IPS-18c (cell line): Measurements from ENCODE around the gene PGLYRP2.

ENCODE experiments used
- H3K4me3 ChIP-seq: 2 replicates; pipeline ENCODE4 v1.7.0; 2013; ENCODE audit warnings: low read depth, mild to moderate bottlenecking, low read length, moderate library complexity; ENCODE audit not compliant: insufficient read depth
- H3K9me3 ChIP-seq: one replicate; pipeline ENCODE4 v1.6.1; 2013; ENCODE audit warnings: mild to moderate bottlenecking, low read length, moderate library complexity; ENCODE audit not compliant: control insufficient read depth, insufficient read depth

PGLYRP2 gene

GRCh38 chr19:15464394-15465385 lies 14.6 kb downstream of the PGLYRP2 start, which contains the start of gene RASAL3:
Gene RASAL3, minus strand, starts transcription at chr19:15464544. Its CDS starts 186 bp downstream, at chr19:15464358.
- no peak within 1 kb of the TSS for H3K4me3 ChIP-seq
- H3K9me3 ChIP-seq: no peaks in the 10 kb centered on the region

- Histone ChIP-seq H3K4me3 (no peak overlapping the region), H3K9me3 (no peaks in the 10 kb centered on the region)
Observed at GRCh38 chr19:15463861-15464371, 15.4 kb downstream of the PGLYRP2 start.

GRCh38 chr19:15461694-15462093 lies 17.6 kb downstream of the PGLYRP2 start:
- Histone ChIP-seq H3K4me3 (no peak overlapping the region), H3K9me3 (no peaks in the 10 kb centered on the region)

GRCh38 chr19:15457701-15458484 lies 21.4 kb downstream of the PGLYRP2 start:
- no peaks in the 10 kb centered on the region for H3K9me3 ChIP-seq
- H3K4me3 ChIP-seq: peak overlapping the region; percentile 30

GRCh38 chr19:15456871-15457700 lies 22.2 kb downstream of the PGLYRP2 start:
- H3K9me3 ChIP-seq: no peaks in the 10 kb centered on the region
- peak overlapping the region; percentile 50 for H3K4me3 ChIP-seq

- peak overlapping the region; percentile 3; the same call in 1 of the 2 replicates for H3K4me3 ChIP-seq
- peaks cover 2% of the 10 kb centered on the region for H3K9me3 ChIP-seq
Observed at GRCh38 chr19:15456441-15456840, 22.9 kb downstream of the PGLYRP2 start.

- no peak overlapping the region for H3K4me3 ChIP-seq
- peaks cover 2% of the 10 kb centered on the region for H3K9me3 ChIP-seq
Observed at GRCh38 chr19:15455996-15456395, 23.3 kb downstream of the PGLYRP2 start.

GRCh38 chr19:15453906-15454860 lies 25.1 kb downstream of the PGLYRP2 start:
- Histone ChIP-seq H3K4me3 (no peak overlapping the region), H3K9me3 (peaks cover 2% of the 10 kb centered on the region)

GRCh38 chr19:15453091-15453578 lies 26.2 kb downstream of the PGLYRP2 start:
- H3K9me3 ChIP-seq: peaks cover 2% of the 10 kb centered on the region
- H3K4me3 ChIP-seq: peak overlapping the region; percentile 60

GRCh38 chr19:15452111-15453047 lies 26.9 kb downstream of the PGLYRP2 start:
- peak overlapping the region; percentile 60 for H3K4me3 ChIP-seq
- peaks cover 2% of the 10 kb centered on the region for H3K9me3 ChIP-seq

- H3K4me3 ChIP-seq: no peak overlapping the region
- peaks cover 2% of the 10 kb centered on the region for H3K9me3 ChIP-seq
Observed at GRCh38 chr19:15450528-15450890, 28.8 kb downstream of the PGLYRP2 start.

- Histone ChIP-seq H3K4me3 (peak within 1 kb of the TSS; percentile 72), H3K9me3 (peaks cover 2% of the 10 kb centered on the region)
Observed at GRCh38 chr19:15449620-15450527, 29.4 kb downstream of the PGLYRP2 start, which contains the start of gene WIZ. Gene WIZ, minus strand, starts transcription at chr19:15449956. Its CDS starts 1,649 bp downstream, at chr19:15448307.

GRCh38 chr19:15448778-15449619 lies 30.3 kb downstream of the PGLYRP2 start:
- Histone ChIP-seq H3K4me3 (peak overlapping the region; percentile 72), H3K9me3 (peaks cover 2% of the 10 kb centered on the region)
